ENCODE data around the gene KIF27.
"Not testable (repeated sequence)": the region's sequence is repeated elsewhere in the genome, so short reads cannot be mapped to it uniquely, and the experiment has no call there.

KIF27 gene

DNA sequence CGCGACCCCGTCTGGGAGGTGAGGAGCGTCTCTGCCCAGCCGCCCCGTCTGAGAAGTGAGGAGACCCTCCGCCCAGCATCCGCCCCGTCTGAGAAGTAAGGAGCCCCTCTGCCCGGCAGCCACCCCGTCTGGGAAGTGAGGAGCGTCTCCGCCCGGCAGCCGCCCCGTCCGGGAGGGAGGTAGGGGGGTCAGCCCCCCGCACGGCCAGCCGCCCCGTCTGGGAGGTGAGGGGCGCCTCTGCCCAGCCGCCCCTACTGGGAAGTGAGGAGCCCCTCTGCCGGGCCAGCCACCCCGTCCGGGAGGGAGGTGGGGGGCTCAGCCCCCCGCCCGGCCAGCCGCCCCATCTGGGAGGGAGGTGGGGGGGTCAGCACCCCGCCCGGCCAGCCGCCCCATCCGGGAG is 117.3 kb downstream of the KIF27 start:
- not testable (repeated sequence) for DNase-seq (ENCODE audit: low read depth in 2 of 2); H3K4me3 ChIP-seq (replicated peaks in 1 of 2; ENCODE audit: low read depth in 2 of 2, low read length in 2 of 2)

DNA sequence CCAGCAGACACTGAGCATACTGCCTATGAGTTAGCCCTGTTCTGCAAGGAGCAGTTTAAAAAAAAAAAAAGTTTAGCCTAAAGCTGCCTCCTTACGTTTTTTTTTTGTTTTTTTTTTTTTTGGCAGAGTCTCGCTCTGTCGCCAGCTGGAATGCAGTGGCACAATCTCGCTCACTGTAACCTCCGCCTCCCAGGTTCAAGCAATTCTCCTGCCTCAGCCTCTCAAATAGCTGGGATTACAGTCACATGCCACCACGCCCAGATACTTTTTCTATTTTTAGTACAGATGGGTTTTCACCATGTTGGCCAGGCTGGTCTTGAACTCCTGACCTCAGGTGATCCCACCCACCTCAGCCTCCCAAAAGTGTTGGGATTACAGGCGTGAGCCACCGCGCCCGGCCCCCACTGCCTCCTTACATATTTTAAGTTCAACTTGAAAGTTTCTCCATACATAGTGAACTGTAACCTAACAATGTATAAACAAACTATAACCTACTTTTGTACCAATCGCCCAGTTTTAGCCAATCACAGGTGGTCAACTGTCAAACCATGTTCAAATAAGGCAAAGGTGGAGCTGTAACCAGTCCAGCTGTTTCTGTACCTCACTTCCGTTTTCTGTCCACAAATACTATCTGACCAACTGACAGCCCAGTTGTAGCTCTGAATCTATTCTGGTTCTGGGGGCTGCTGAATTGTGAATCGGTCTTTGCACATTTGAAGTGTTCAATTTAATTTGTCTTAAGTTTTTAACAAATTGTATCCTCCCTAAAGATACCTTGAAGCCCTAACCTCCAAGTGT is 120.8 kb downstream of the KIF27 start:
- no peak overlapping the region for H3K4me3 ChIP-seq (replicated peaks in 1 of 2; ENCODE audit: low read depth in 2 of 2, low read length in 2 of 2)
- TF ChIP-seq, protein P1, sequence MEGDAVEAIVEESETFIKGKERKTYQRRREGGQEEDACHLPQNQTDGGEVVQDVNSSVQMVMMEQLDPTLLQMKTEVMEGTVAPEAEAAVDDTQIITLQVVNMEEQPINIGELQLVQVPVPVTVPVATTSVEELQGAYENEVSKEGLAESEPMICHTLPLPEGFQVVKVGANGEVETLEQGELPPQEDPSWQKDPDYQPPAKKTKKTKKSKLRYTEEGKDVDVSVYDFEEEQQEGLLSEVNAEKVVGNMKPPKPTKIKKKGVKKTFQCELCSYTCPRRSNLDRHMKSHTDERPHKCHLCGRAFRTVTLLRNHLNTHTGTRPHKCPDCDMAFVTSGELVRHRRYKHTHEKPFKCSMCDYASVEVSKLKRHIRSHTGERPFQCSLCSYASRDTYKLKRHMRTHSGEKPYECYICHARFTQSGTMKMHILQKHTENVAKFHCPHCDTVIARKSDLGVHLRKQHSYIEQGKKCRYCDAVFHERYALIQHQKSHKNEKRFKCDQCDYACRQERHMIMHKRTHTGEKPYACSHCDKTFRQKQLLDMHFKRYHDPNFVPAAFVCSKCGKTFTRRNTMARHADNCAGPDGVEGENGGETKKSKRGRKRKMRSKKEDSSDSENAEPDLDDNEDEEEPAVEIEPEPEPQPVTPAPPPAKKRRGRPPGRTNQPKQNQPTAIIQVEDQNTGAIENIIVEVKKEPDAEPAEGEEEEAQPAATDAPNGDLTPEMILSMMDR (IDR thresholded peaks at IDR 0.05; ENCODE audit: low read depth, low read length), result no peak
- peak in 1 of 2 donors; percentile 0 for DNase-seq (ENCODE audit: low read depth in 2 of 2)

DNA sequence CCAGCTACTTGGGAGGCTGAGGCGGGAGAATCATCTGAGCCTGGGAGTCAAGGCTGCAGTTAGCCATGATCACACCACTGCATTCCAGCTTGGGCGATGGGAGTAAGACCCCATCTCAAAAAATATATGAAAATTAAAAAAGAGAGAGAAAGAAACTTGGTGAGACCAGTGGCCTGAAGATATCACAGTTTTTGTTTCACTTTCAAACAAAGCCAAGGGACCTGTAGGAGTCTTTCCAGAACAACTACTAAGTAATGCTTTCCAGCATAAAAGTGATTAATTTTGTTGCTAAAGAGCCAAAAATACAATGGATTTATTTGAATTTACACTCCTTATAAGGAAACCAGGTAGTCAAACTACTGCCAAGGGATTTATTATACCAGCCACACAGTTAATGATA is 127.2 kb downstream of the KIF27 start:
- TF ChIP-seq, protein P1 (IDR thresholded peaks at IDR 0.05; ENCODE audit: low read depth, low read length), result no peak
- DNase-seq (ENCODE audit: low read depth in 2 of 2), result no peak

GRCh38 chr9:83792746-83793145 is 128.5 kb downstream of the KIF27 start:
- H3K4me3 ChIP-seq (replicated peaks in 1 of 2; ENCODE audit: low read depth in 2 of 2, low read length in 2 of 2), result no peak overlapping the region
- no peak for DNase-seq (ENCODE audit: low read depth in 2 of 2)
- TF ChIP-seq, protein P1 (IDR thresholded peaks at IDR 0.05; ENCODE audit: low read depth, low read length), result no peak

More for the DNA sequence above, 127.2 kb downstream of the KIF27 start:
- H3K4me3 ChIP-seq (replicated peaks in 1 of 2; ENCODE audit: low read depth in 2 of 2, low read length in 2 of 2), result no peak overlapping the region
